Measurements from ENCODE around the gene FAM171A1.

GRCh38 chr10:15225511-15225910, 145.6 kb downstream of the FAM171A1 start:
- TF ChIP-seq POLR2AphosphoS5 (IDR thresholded peaks at IDR 0.05; ENCODE audit: low read depth, low read length): no peak
- TF ChIP-seq SPI1 (IDR thresholded peaks at IDR 0.05; ENCODE audit: low read depth, low read length): no peak
- no peak for TF ChIP-seq POLR2A (IDR thresholded peaks at IDR 0.05; ENCODE audit: low read depth, low read length)
- TF ChIP-seq TAF1 (IDR thresholded peaks at IDR 0.05; ENCODE audit: low read depth, low read length): no peak
- no peak for TF ChIP-seq PAX5 (IDR thresholded peaks at IDR 0.05; ENCODE audit: insufficient read depth, low read length, severe bottlenecking)

Data from GM12891 (cell line).